Lung (tissue), 12 donors: ENCODE measurements around the gene FBXL16. TPM values are rescaled to one million over a fixed set of nuclear protein-coding genes. Genes with fewer than 3 reads are reported as not detected.
A peak's percentile ranks its signal among the peaks of the same experiment; 100 is the strongest.
"Not testable (repeated sequence)": the region's sequence is repeated elsewhere in the genome, so short reads cannot be mapped to it uniquely, and the experiment has no call there.

Experiments
- ATAC-seq: fragments of 200-7000 bp; cut with Tn5 transposase; one replicate; pipeline ENCODE4 v1.9.1; 2020; ENCODE audit warnings: moderate number of reproducible peaks; ENCODE audit not compliant: insufficient read depth, low FRiP score
- DNase-seq, 3 donors: peaks; one replicate each; pipeline ENCODE4 v3.0.0-alpha.2; 2013 to 2017
- H3K27ac ChIP-seq, 2 donors: one replicate each; pipeline ENCODE4 v1.5.1; 2013; ENCODE audit warnings: mild to moderate bottlenecking in 2 of 2, moderate library complexity in 2 of 2, control low read depth in 1 of 2, inconsistent platforms in 1 of 2, low read depth in 1 of 2, low read length in 1 of 2
- H3K27me3 ChIP-seq, 3 donors: one replicate each; pipeline ENCODE4 v1.5.1; 2013; ENCODE audit warnings: low read length in 2 of 3; ENCODE audit not compliant: control insufficient read depth in 3 of 3, insufficient read depth in 3 of 3
- H3K36me3 ChIP-seq, 4 donors: one replicate each; pipeline ENCODE4 v1.5.1; 2013; ENCODE audit warnings: low read length in 4 of 4, mild to moderate bottlenecking in 1 of 4, moderate library complexity in 1 of 4; ENCODE audit not compliant: control insufficient read depth in 4 of 4, insufficient read depth in 4 of 4
- H3K4me1 ChIP-seq, 5 donors: one replicate each; pipeline ENCODE4 v1.5.1; 2013; ENCODE audit warnings: low read length in 5 of 5, mild to moderate bottlenecking in 2 of 5, moderate library complexity in 1 of 5; ENCODE audit not compliant: control insufficient read depth in 5 of 5, insufficient read depth in 5 of 5
- H3K4me3 ChIP-seq: one replicate; pipeline ENCODE4 v1.5.1; 2013; ENCODE audit warnings: mild to moderate bottlenecking, control low read depth, moderate library complexity
- H3K9ac ChIP-seq, 2 donors: one replicate each; pipeline ENCODE4 v1.5.1; 2013; ENCODE audit warnings: low read length in 2 of 2, control low read depth in 1 of 2; ENCODE audit not compliant: insufficient read depth in 1 of 2
- H3K9me3 ChIP-seq, 4 donors: one replicate each; pipeline ENCODE4 v1.5.1; 2013; ENCODE audit warnings: low read length in 3 of 4, mild to moderate bottlenecking in 1 of 4, moderate library complexity in 1 of 4; ENCODE audit not compliant: control insufficient read depth in 4 of 4, insufficient read depth in 3 of 4
- WGBS, 2 donors: extraction: QIAGEN DNeasy Blood & Tissue Kit; methylation state at CpG; one replicate each; pipeline ENCODE4 v1.1.7; 2013; 5-methylcytosine and 5-hydroxymethylcytosine counted together
- polyA plus RNA-seq, 2 donors: library from polyadenylated mRNA; stranded (reverse); fragments of 200-250 nt; gene quantifications; one replicate each; pipeline ENCODE4 v1.2.1, GENCODE V29; 2013
- total RNA-seq, 2 donors: library from RNA; depleted of rRNA in 1 of 2; stranded (reverse); fragments of >200 nt in 1 of 2; gene quantifications; one replicate each; pipeline ENCODE4 v1.2.1, GENCODE V29; 2014 to 2021
- TF ChIP-seq, protein P1 (sequence below): IDR thresholded peaks from 2 replicates; pipeline ENCODE4 v1.5.1; 2012; ENCODE audit warnings: mild to moderate bottlenecking; ENCODE audit errors: control extremely low read depth, extremely low read depth
- donor health status: control.
- donor health status: control.
- donor health status: Bipolar disorder and iron deficiency.
- donor health status: healthy.
- donor health status: DM: yes; HTN: yes; CAD: no.

FBXL16 gene
- total and polyA plus RNA-seq, 4 donors: 0.14 to 7.4 (median 2.9) TPM

DNA sequence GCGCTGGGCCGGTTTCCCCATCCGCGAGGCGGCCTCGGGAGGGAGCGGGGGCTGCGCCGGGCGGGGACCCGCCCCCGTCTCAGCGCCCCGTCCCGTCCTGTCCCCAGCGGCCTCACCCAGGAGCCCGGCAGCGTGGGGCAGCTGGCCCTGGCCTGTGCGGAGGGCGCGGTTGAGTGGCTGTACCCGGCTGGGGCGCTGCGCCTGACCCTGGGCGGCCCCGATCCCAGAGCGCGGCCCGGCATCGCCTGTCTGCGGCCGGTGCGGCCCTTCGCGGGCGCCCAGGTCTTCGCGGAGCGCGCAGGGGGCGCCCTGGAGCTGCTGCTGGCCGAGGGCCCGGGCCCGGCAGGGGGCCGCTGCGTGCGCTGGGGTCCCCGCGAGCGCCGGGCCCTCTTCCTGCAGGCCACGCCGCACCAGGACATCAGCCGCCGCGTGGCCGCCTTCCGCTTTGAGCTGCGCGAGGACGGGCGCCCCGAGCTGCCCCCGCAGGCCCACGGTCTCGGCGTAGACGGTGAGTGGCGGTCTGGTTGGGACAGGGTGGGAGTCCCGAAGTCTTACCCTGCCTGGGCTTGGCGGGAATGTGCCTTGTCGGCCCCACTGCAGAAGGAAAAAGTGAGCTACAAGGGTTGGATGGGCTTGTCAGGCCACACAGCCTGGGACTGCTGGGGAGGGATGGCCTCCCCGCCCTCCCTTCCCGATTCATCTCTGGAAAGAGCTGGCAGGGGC is 10.0 kb upstream of the FBXL16 start:
- Histone ChIP-seq H3K9me3 (no peaks in the 10 kb centered on the region), H3K27ac (peak overlapping the region in 1 of 2 donors; percentile 13), H3K4me1 (peaks cover 0 to 24% (median 13%) of the 10 kb centered on the region in 5 donors), H3K36me3 (no peaks in the 10 kb centered on the region), H3K27me3 (peaks cover 0 to 9% (median 0%) of the 10 kb centered on the region in 3 donors), H3K4me3 (peak overlapping the region; percentile 62), H3K9ac (no peak overlapping the region)
- peak in 2 of 3 donors; percentile 9 to 36 for DNase-seq
- TF ChIP-seq, protein P1, sequence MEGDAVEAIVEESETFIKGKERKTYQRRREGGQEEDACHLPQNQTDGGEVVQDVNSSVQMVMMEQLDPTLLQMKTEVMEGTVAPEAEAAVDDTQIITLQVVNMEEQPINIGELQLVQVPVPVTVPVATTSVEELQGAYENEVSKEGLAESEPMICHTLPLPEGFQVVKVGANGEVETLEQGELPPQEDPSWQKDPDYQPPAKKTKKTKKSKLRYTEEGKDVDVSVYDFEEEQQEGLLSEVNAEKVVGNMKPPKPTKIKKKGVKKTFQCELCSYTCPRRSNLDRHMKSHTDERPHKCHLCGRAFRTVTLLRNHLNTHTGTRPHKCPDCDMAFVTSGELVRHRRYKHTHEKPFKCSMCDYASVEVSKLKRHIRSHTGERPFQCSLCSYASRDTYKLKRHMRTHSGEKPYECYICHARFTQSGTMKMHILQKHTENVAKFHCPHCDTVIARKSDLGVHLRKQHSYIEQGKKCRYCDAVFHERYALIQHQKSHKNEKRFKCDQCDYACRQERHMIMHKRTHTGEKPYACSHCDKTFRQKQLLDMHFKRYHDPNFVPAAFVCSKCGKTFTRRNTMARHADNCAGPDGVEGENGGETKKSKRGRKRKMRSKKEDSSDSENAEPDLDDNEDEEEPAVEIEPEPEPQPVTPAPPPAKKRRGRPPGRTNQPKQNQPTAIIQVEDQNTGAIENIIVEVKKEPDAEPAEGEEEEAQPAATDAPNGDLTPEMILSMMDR: no peak
- ATAC-seq: no peak
- WGBS, 2 donors: 2% methylated on average over 50 to 74 of the region's 74 CpGs

DNA sequence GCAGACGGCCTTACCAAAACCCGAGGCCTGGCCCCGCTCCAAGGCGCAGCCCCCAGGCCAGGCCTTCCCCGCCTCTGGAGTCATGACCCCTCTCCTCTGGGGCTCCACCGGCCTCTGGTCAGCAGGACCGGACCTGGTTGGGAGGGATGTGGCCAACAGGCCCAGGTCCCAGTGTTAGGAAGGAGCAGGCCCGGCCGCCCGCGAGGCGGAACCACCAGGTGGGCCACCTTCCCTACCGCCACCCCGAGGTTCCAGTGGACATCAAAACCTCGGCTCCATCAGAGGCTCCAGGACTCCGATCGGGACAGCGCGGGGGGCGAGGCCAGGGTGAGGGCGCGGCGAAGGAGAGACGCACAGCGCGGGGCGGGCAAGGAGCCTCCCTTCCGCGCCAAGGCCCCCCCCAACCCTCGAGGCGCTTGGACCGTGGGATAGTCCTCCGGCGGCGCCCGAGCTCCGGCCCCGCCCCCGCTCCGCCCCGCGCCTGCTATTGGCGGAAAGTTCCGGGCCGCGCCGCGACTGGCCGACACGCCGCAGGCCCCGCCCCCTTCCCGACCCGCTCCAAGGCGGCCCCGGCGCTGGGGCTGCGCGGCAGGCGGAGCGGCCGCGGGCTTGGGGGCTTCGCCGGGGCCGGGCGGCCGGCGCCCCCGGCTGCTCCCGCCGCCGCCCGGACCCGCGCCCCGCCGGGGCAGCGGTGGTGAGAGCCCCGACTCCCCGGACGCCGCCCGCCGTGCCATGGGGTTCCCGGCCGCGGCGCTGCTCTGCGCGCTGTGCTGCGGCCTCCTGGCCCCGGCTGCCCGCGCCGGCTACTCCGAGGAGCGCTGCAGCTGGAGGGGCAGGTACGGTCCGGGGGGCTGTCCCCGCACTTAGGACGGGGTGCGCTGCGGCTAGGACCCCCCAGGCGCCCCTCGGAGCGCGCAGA is 9.2 kb upstream of the FBXL16 start, which contains the start of gene METRN:
TSS of gene METRN (plus strand) at position 561 of the 919 bp plus-strand sequence. CDS start at position 733, 172 bp downstream.
- Histone ChIP-seq H3K27me3 (peaks cover 0 to 9% (median 3%) of the 10 kb centered on the region in 3 donors), H3K36me3 (no peaks in the 10 kb centered on the region), H3K4me1 (peaks cover 0 to 16% (median 8%) of the 10 kb centered on the region in 5 donors), H3K9me3 (no peaks in the 10 kb centered on the region), H3K9ac (no peak within 1 kb of the TSS), H3K27ac (peak within 1 kb of the TSS in 1 of 2 donors; percentile 13), H3K4me3 (peak within 1 kb of the TSS; percentile 62)
- TF ChIP-seq, protein P1: no peak
- ATAC-seq (peak; percentile 86), DNase-seq (peak; percentile 85 to 93 (median 90))
- WGBS, 2 donors: 5 to 7% methylated on average over 77 to 108 of the region's 108 CpGs

DNA sequence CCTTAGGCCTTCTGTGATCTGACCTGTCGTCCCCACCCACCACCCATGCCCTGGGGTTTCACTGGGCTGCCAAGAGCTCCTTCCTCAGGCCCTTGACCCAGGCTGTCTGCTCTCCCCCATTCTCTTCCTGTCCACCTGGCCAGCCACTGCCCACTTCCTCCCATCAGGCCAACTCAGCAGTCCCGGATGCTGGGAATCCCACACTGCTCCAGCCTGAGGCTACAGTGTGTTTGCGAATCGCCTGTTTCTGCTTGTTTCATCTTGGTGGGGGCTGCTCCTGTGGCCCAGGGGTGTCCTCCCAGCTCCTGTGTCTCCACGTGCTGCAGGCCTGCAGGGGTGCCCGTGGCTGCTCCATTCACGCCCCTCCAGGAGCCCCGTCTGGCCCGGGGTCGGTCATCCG is 8.5 kb upstream of the FBXL16 start:
- peaks cover 0 to 14% (median 8%) of the 10 kb centered on the region in 5 donors for H3K4me1 ChIP-seq
- H3K9me3 ChIP-seq: no peaks in the 10 kb centered on the region
- TF ChIP-seq, protein P1: no peak
- no peak overlapping the region for H3K27ac ChIP-seq
- H3K36me3 ChIP-seq: no peaks in the 10 kb centered on the region
- WGBS, 2 donors: 64 to 68% methylated on average over 9 to 11 of the region's 11 CpGs
- H3K9ac ChIP-seq: no peak overlapping the region
- ATAC-seq (no peak), DNase-seq (no peak)
- H3K27me3 ChIP-seq: peaks cover 0 to 12% (median 3%) of the 10 kb centered on the region in 3 donors
- no peak overlapping the region for H3K4me3 ChIP-seq

DNA sequence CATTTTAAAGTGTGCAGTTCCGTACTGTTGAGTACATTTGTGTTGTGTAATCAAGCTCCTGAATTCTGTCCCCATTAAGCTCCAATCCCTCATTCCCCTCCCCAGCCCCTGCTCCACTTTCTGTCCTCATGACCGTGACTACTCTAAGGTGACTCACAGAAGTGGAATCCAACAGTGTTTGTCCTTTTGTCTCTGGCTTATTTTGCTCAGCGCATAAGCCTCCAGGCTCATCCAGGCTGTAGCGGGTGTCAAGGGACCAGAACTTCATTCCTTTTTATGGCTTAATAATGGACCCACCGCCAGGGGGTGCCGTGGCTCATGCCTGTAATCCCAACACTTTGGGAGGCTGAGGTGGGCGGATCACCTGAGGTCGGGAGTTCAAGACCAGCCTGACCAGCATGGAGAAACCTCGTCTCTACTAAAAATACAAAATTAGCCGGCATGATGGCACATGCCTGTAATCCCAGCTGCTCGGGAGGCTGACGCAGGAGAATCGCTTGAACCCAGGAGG is 7.2 kb upstream of the FBXL16 start:
- H3K27me3 ChIP-seq: peaks cover 2 to 24% (median 3%) of the 10 kb centered on the region in 3 donors
- not testable (repeated sequence) for H3K9me3 ChIP-seq, H3K9ac ChIP-seq

More for the DNA sequence above, 7.2 kb upstream of the FBXL16 start:
- H3K4me1 ChIP-seq: peaks cover 0 to 14% (median 8%) of the 10 kb centered on the region in 5 donors
- H3K36me3 ChIP-seq, ATAC-seq, H3K27ac ChIP-seq, H3K4me3 ChIP-seq, DNase-seq: not testable (repeated sequence)
- 51 to 56% methylated on average over 13 of the region's 13 CpGs for WGBS, 2 donors
